ENCODE data around the gene SDK2. TPM values are rescaled to one million over a fixed set of nuclear protein-coding genes. Genes with fewer than 3 reads are reported as not detected.

The SDK2 gene
- total RNA-seq, 1 donor from 2014 or later = 11.2 TPM

GRCh38 chr17:73616120-73616872 is 27.9 kb downstream of the SDK2 start:
- TF ChIP-seq EZH2 (IDR thresholded peaks at IDR 0.05; ENCODE audit: insufficient read depth, low read length) (no peak), CTCF (IDR thresholded peaks at IDR 0.05; ENCODE audit: insufficient read depth, low read depth, low read length) (no peak)
- Mint-ChIP-seq H3K27me3 (ENCODE audit: low read depth, unreplicated experiment) (peaks cover 3% of the 10 kb centered on the region), H3K36me3 (ENCODE audit: low read depth, unreplicated experiment) (peaks cover 2% of the 10 kb centered on the region), H3K9me3 (ENCODE audit: unreplicated experiment) (no peaks in the 10 kb centered on the region), H3K4me3 (ENCODE audit: unreplicated experiment) (no peak overlapping the region), H3K27ac (ENCODE audit: unreplicated experiment) (peak overlapping the region; percentile 37), H3K4me1 (ENCODE audit: low read depth, unreplicated experiment) (peaks cover 30% of the 10 kb centered on the region)
- no peak for FAIRE-seq
- no peak overlapping the region for H3K4me2 ChIP-seq (ENCODE audit: low read length)
- DNase-seq (ENCODE audit: low read depth) = no peak
- no peaks in the 10 kb centered on the region for H3K4me1 ChIP-seq (ENCODE audit: insufficient read depth, low read length)
- no peaks in the 10 kb centered on the region for H3K9me3 ChIP-seq (ENCODE audit: insufficient read depth, low read depth, low read length)
- no peaks in the 10 kb centered on the region for H3K79me2 ChIP-seq (ENCODE audit: insufficient read depth, low read length)
- H3K27ac ChIP-seq (ENCODE audit: low read depth, low read length) = no peak overlapping the region
- H2AFZ ChIP-seq (ENCODE audit: low read depth, low read length) = no peak overlapping the region
- H3K9ac ChIP-seq (ENCODE audit: low read length) = no peak overlapping the region
- H3K4me3 ChIP-seq (ENCODE audit: insufficient read depth, low read depth, low read length) = no peak overlapping the region
- no peaks in the 10 kb centered on the region for H4K20me1 ChIP-seq (ENCODE audit: insufficient read depth, low read length)
- no peaks in the 10 kb centered on the region for H3K36me3 ChIP-seq (ENCODE audit: insufficient read depth, low read length)
- no peaks in the 10 kb centered on the region for H3K27me3 ChIP-seq (ENCODE audit: insufficient read depth, low read length)

DNA sequence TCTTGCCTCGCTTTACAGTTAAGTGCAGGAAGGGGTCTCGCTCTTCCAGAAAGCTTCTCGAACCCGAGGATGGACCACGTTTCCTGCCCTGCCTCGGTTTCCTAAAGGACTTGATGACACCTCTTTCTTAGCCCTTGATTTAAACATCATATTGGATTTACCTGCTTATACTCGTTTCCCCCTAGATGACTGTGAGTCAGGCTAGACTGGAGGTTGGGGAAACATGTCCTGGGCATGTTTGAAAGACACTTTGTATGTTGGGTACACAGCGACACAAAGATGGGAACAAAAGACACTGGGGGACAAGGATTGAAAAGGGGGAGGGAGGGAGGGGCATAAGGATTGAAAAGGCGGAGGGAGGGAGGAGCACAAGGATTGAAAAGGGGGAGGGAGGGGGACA is 30.0 kb downstream of the SDK2 start:
- H3K4me3 Mint-ChIP-seq (ENCODE audit: unreplicated experiment) = peak overlapping the region; percentile 12
- H3K4me3 ChIP-seq (ENCODE audit: insufficient read depth, low read depth, low read length) = no peak overlapping the region
- H3K9ac ChIP-seq (ENCODE audit: low read length) = no peak overlapping the region
- H3K27ac ChIP-seq (ENCODE audit: low read depth, low read length) = no peak overlapping the region
- peak overlapping the region; percentile 91 for H3K27ac Mint-ChIP-seq (ENCODE audit: unreplicated experiment)
- peaks cover 2% of the 10 kb centered on the region for H3K27me3 ChIP-seq (ENCODE audit: insufficient read depth, low read length)
- H3K27me3 Mint-ChIP-seq (ENCODE audit: low read depth, unreplicated experiment) = no peaks in the 10 kb centered on the region
- H3K36me3 Mint-ChIP-seq (ENCODE audit: low read depth, unreplicated experiment) = peaks cover 2% of the 10 kb centered on the region
- DNase-seq (ENCODE audit: low read depth) (no peak), FAIRE-seq (no peak)
- H3K9me3 ChIP-seq (ENCODE audit: insufficient read depth, low read depth, low read length) = no peaks in the 10 kb centered on the region
- H3K79me2 ChIP-seq (ENCODE audit: insufficient read depth, low read length) = no peaks in the 10 kb centered on the region
- H3K4me2 ChIP-seq (ENCODE audit: low read length) = no peak overlapping the region
- no peaks in the 10 kb centered on the region for H3K9me3 Mint-ChIP-seq (ENCODE audit: unreplicated experiment)
- no peaks in the 10 kb centered on the region for H3K4me1 ChIP-seq (ENCODE audit: insufficient read depth, low read length)
- no peaks in the 10 kb centered on the region for H3K36me3 ChIP-seq (ENCODE audit: insufficient read depth, low read length)
- H3K4me1 Mint-ChIP-seq (ENCODE audit: low read depth, unreplicated experiment) = peaks cover 42% of the 10 kb centered on the region
- TF ChIP-seq CTCF (IDR thresholded peaks at IDR 0.05; ENCODE audit: insufficient read depth, low read depth, low read length) = no peak
- H4K20me1 ChIP-seq (ENCODE audit: insufficient read depth, low read length) = no peaks in the 10 kb centered on the region
- H2AFZ ChIP-seq (ENCODE audit: low read depth, low read length) = peak overlapping the region; percentile 41
